Fibroblast of the aortic adventitia (primary cell): Measurements from ENCODE around the gene TPPP2. TPM values are rescaled to one million over a fixed set of nuclear protein-coding genes. Genes with fewer than 3 reads are reported as not detected.
A peak's percentile ranks its signal among the peaks of the same experiment; 100 is the strongest.

Source experiments
- DNase-seq: peaks from one replicate; pipeline ENCODE4 v3.0.0-alpha.2; 2010; ENCODE audit warnings: low read depth
- H3K4me3 ChIP-seq: 2 replicates; pipeline ENCODE4 v1.5.1; 2011; ENCODE audit warnings: low read depth, mild to moderate bottlenecking, control low read depth, low read length, moderate library complexity
- total RNA-seq: library from RNA; depleted of rRNA; stranded (reverse); fragments of >200 nt; gene quantifications from 2 replicates; pipeline ENCODE4 v1.2.3, GENCODE V29; 2012; ENCODE audit warnings: low replicate concordance
- TF ChIP-seq, protein P1 (sequence below): IDR thresholded peaks from 2 replicates; pipeline ENCODE4 v1.5.1; 2011; ENCODE audit warnings: mild to moderate bottlenecking, low read length, control low read depth, inconsistent platforms; ENCODE audit not compliant: insufficient read depth

Gene TPPP2
- total RNA-seq, 1 donor = not detected

DNA sequence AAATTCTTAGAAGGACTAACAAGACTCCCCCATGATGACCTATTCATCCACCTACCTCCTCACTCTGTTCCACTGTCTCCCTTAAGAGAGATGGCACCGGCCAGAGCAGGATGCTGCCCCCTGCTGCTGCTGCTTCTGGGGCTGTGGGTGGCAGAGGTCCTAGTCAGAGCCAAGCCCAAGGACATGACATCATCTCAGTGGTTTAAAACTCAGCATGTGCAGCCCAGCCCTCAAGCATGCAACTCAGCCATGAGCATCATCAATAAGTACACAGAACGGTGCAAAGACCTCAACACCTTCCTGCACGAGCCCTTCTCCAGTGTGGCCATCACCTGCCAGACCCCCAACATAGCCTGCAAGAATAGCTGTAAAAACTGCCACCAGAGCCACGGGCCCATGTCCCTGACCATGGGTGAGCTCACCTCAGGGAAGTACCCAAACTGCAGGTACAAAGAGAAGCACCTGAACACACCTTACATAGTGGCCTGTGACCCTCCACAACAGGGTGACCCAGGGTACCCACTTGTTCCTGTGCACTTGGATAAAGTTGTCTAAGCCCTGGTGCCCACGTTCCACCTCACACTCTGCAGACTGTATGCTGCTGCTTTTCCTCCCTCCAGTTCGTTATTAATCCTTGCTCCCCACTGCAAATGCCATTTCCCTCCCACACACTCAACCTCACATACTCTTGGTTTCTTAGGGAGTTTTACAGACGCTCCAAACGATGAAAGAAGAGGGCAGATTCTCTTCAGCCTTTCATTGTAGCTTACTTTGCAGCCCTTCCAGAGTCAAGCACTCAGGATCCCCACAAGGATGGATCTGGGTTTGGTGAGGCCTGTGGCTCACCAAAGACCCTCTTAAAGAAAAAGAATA is 28.0 kb downstream of the TPPP2 start, which contains the start of gene RNASE8:
RNASE8 (plus strand) TSS at position 20 of the 873 bp plus-strand sequence; CDS start at position 91, 71 bp downstream.
- no peak within 1 kb of the TSS for H3K4me3 ChIP-seq
- DNase-seq = no peak
- TF ChIP-seq, protein P1, sequence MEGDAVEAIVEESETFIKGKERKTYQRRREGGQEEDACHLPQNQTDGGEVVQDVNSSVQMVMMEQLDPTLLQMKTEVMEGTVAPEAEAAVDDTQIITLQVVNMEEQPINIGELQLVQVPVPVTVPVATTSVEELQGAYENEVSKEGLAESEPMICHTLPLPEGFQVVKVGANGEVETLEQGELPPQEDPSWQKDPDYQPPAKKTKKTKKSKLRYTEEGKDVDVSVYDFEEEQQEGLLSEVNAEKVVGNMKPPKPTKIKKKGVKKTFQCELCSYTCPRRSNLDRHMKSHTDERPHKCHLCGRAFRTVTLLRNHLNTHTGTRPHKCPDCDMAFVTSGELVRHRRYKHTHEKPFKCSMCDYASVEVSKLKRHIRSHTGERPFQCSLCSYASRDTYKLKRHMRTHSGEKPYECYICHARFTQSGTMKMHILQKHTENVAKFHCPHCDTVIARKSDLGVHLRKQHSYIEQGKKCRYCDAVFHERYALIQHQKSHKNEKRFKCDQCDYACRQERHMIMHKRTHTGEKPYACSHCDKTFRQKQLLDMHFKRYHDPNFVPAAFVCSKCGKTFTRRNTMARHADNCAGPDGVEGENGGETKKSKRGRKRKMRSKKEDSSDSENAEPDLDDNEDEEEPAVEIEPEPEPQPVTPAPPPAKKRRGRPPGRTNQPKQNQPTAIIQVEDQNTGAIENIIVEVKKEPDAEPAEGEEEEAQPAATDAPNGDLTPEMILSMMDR = no peak

DNA sequence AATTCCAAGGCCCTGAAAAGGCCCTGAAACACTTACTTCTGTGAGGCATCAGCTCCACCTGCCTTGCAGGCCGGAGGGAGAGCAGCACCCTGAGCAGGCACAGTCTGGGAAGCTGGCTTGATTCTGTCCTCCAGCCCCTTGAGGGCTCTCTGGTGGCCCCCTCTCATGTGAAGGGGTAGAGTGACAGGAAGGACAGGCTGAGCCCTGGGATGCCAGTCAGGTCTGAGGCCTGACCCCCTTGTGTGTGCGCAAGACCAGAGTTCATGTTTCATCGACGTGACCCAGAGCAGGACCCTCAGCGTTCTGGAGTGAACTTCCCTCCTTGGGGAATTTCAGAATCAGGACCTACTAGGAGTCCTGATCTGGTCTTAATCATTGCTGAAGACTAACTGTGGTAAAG is 28.9 kb downstream of the TPPP2 start:
- DNase-seq = no peak
- TF ChIP-seq, protein P1 = no peak
- no peak overlapping the region for H3K4me3 ChIP-seq

DNA sequence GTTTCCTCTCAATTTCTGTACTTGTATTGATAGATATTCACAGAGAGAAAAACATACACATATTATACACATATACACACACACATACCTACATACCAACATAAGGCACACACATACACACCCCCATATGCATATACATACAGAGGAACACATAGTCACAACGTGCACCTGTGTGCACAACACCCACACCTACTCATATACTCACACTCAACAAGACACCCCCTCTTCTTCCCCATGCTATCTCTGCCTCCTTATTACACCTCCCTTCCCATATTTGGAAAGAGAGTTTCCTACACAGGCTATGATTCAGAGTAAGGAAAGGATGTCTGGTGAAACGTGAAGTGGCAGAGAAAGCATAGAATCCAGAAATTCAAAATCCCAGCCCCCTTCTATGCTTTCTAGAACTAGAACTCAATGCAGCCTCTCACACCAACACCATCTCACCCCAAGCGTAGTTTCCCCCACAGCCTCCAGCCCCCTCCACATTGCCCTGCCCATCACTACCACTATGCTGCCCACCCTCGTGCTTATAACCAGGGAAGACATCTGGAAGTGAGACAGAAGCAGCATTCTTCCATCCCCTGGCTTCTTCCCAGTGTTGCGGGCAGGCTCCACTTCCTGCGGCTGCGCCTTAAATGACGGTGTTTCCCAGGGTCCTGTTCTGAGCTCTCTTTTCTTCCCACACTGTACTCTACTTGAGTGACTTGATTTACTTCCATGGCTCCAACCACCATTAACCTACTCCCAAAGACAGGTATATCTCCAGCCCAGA is 30.0 kb downstream of the TPPP2 start:
- TF ChIP-seq, protein P1 = no peak
- no peak overlapping the region for H3K4me3 ChIP-seq
- no peak for DNase-seq

DNA sequence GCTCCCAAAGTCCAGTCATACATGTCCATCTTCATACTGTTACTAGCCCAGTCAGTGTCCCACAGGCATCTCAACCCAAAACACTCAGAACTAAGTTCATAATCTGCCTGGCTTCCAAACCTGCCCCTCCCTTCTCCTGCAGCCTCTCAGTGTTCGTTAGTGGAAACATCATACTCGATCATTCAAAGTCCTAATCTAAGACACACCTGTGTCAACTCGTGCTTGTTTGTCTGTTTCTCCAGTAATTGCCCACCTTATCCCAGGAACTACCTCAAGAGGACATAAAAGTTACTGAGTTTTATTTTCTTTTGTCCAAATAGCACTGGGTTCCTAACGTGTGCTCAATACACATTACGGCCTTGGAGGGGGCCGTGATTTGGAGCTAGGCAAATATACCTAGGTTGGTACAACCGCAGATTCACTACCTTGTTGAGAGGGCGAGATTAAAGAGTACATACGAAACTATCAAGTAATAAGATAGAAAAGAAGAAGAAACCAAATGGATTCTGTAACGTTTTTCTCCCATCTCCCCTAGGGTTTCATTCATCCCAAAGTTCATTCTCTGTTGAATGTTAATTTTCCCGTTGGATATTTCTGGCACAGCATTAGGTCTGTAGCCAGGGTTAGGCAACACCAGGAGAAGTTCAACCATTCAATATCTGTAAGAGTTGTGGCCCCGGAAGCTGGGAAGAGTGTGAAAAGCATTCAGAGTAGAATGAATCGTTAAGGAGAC is 30.8 kb downstream of the TPPP2 start:
- no peak overlapping the region for H3K4me3 ChIP-seq
- TF ChIP-seq, protein P1 = no peak
- DNase-seq = no peak

DNA sequence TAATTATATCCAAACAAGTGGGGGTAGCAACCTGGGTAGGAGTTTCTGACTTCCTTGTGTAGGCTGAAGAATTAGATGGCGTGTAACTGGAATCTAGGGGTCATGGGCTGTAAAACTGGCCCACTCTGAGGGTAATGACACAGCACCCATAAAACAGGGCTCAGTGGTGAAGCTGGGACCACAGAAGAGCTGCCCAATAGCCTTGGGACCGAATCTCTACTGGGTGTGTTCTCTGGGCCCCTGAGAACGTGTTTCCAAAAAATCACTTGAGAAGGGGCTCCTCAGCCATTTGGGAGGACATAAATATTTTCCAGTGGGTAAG is 31.3 kb downstream of the TPPP2 start:
- TF ChIP-seq, protein P1 = no peak
- H3K4me3 ChIP-seq = no peak overlapping the region
- no peak for DNase-seq

DNA sequence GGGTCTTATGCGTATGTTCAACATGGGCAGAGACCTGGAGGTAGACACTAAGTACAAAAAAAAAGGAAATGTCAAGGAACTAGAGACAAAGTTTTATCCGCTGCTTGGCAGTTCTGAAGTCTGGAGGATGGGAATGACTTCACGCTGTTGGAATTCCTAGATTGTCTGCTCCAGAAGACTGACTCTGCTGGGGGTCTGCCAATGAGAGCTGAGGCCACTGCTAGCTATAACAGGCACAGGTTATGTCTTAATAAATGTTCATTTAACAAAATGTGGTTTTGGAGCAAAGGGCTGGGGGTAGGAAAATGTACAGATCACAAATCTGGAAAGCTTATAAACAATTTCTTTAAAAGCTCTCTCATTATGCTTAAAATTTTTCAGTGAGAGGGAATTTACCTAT is 33.5 kb downstream of the TPPP2 start:
- TF ChIP-seq, protein P1 = no peak
- peak; percentile 82 for DNase-seq
- no peak overlapping the region for H3K4me3 ChIP-seq
